ENCODE data around the gene RHOJ.

RHOJ gene

GRCh38 chr14:63220526-63220925 lies 16.3 kb downstream of the RHOJ start:
- Mint-ChIP-seq H3K4me3 (no peak overlapping the region), H3K4me1 (ENCODE audit: low read depth) (no peaks in the 10 kb centered on the region), H3K9me3 (peaks cover 9% of the 10 kb centered on the region), H3K27ac (no peak overlapping the region), H3K27me3 (peaks cover 1% of the 10 kb centered on the region), H3K36me3 (ENCODE audit: low read depth) (no peaks in the 10 kb centered on the region)
- intact Hi-C loops (cut with micrococcal nuclease): no loop called here

GRCh38 chr14:63223596-63223995 lies 19.4 kb downstream of the RHOJ start:
- Mint-ChIP-seq H3K27me3 (peaks cover 1% of the 10 kb centered on the region), H3K9me3 (peaks cover 9% of the 10 kb centered on the region), H3K27ac (no peak overlapping the region), H3K4me3 (no peak overlapping the region), H3K36me3 (ENCODE audit: low read depth) (no peaks in the 10 kb centered on the region), H3K4me1 (ENCODE audit: low read depth) (no peaks in the 10 kb centered on the region)
- intact Hi-C loops (cut with micrococcal nuclease): no loop called here

GRCh38 chr14:63224196-63224595 lies 20.0 kb downstream of the RHOJ start:
- H3K4me3 Mint-ChIP-seq: no peak overlapping the region
- H3K27ac Mint-ChIP-seq: no peak overlapping the region
- no peaks in the 10 kb centered on the region for H3K4me1 Mint-ChIP-seq (ENCODE audit: low read depth)
- H3K36me3 Mint-ChIP-seq (ENCODE audit: low read depth): no peaks in the 10 kb centered on the region
- H3K27me3 Mint-ChIP-seq: peaks cover 1% of the 10 kb centered on the region
- H3K9me3 Mint-ChIP-seq: peaks cover 9% of the 10 kb centered on the region
- intact Hi-C loops (cut with micrococcal nuclease): no loop called here

- intact Hi-C loops (cut with micrococcal nuclease): no loop called here
- Mint-ChIP-seq H3K27ac (no peak overlapping the region), H3K9me3 (peaks cover 11% of the 10 kb centered on the region), H3K36me3 (ENCODE audit: low read depth) (no peaks in the 10 kb centered on the region), H3K27me3 (no peaks in the 10 kb centered on the region), H3K4me1 (ENCODE audit: low read depth) (no peaks in the 10 kb centered on the region), H3K4me3 (no peak overlapping the region)
These were observed 24.0 kb downstream of the RHOJ start for GRCh38 chr14:63228217-63228616.

- Mint-ChIP-seq H3K27ac (no peak overlapping the region), H3K36me3 (ENCODE audit: low read depth) (no peaks in the 10 kb centered on the region), H3K4me3 (no peak overlapping the region), H3K27me3 (no peaks in the 10 kb centered on the region), H3K9me3 (peaks cover 7% of the 10 kb centered on the region), H3K4me1 (ENCODE audit: low read depth) (no peaks in the 10 kb centered on the region)
- intact Hi-C loops (cut with micrococcal nuclease): no loop called here
These were observed 25.3 kb downstream of the RHOJ start for GRCh38 chr14:63229330-63230059.

GRCh38 chr14:63231766-63232165 lies 27.5 kb downstream of the RHOJ start:
- Mint-ChIP-seq H3K9me3 (peaks cover 7% of the 10 kb centered on the region), H3K36me3 (ENCODE audit: low read depth) (no peaks in the 10 kb centered on the region), H3K4me3 (no peak overlapping the region), H3K27ac (no peak overlapping the region), H3K4me1 (ENCODE audit: low read depth) (no peaks in the 10 kb centered on the region), H3K27me3 (no peaks in the 10 kb centered on the region)
- intact Hi-C loops (cut with micrococcal nuclease): no loop called here

- H3K4me1 Mint-ChIP-seq (ENCODE audit: low read depth): no peaks in the 10 kb centered on the region
- no peak overlapping the region for H3K27ac Mint-ChIP-seq
- H3K9me3 Mint-ChIP-seq: no peaks in the 10 kb centered on the region
- no peaks in the 10 kb centered on the region for H3K27me3 Mint-ChIP-seq
- intact Hi-C loops (cut with micrococcal nuclease): no loop called here
- no peaks in the 10 kb centered on the region for H3K36me3 Mint-ChIP-seq (ENCODE audit: low read depth)
- no peak overlapping the region for H3K4me3 Mint-ChIP-seq
These were observed 33.5 kb downstream of the RHOJ start for GRCh38 chr14:63237791-63238190.

GRCh38 chr14:63240221-63240620 lies 36.0 kb downstream of the RHOJ start:
- no peak overlapping the region for H3K27ac Mint-ChIP-seq
- intact Hi-C loops (cut with micrococcal nuclease): no loop called here

GRCh38 chr14:63241096-63241495 lies 36.9 kb downstream of the RHOJ start:
- no peaks in the 10 kb centered on the region for H3K27me3 Mint-ChIP-seq

More at GRCh38 chr14:63240221-63240620, 36.0 kb downstream of the RHOJ start:
- Mint-ChIP-seq H3K9me3 (no peaks in the 10 kb centered on the region), H3K4me1 (ENCODE audit: low read depth) (no peaks in the 10 kb centered on the region), H3K36me3 (ENCODE audit: low read depth) (no peaks in the 10 kb centered on the region), H3K4me3 (no peak overlapping the region), H3K27me3 (no peaks in the 10 kb centered on the region)

GRCh38 chr14:63243646-63244045 lies 39.4 kb downstream of the RHOJ start:
- Mint-ChIP-seq H3K27me3 (no peaks in the 10 kb centered on the region), H3K4me1 (ENCODE audit: low read depth) (no peaks in the 10 kb centered on the region), H3K9me3 (no peaks in the 10 kb centered on the region), H3K4me3 (no peak overlapping the region), H3K27ac (no peak overlapping the region), H3K36me3 (ENCODE audit: low read depth) (no peaks in the 10 kb centered on the region)
- intact Hi-C loops (cut with micrococcal nuclease): no loop called here

More at GRCh38 chr14:63241096-63241495, 36.9 kb downstream of the RHOJ start:
- no peak overlapping the region for H3K4me3 Mint-ChIP-seq
- intact Hi-C loops (cut with micrococcal nuclease): no loop called here
- no peaks in the 10 kb centered on the region for H3K4me1 Mint-ChIP-seq (ENCODE audit: low read depth)
- no peaks in the 10 kb centered on the region for H3K9me3 Mint-ChIP-seq
- H3K36me3 Mint-ChIP-seq (ENCODE audit: low read depth): no peaks in the 10 kb centered on the region
- no peak overlapping the region for H3K27ac Mint-ChIP-seq

- intact Hi-C loops (cut with micrococcal nuclease): no loop called here
- Mint-ChIP-seq H3K4me3 (no peak overlapping the region), H3K9me3 (no peaks in the 10 kb centered on the region), H3K36me3 (ENCODE audit: low read depth) (no peaks in the 10 kb centered on the region), H3K4me1 (ENCODE audit: low read depth) (no peaks in the 10 kb centered on the region), H3K27me3 (no peaks in the 10 kb centered on the region), H3K27ac (no peak overlapping the region)
These were observed 41.6 kb downstream of the RHOJ start for GRCh38 chr14:63245893-63246292.

GRCh38 chr14:63248211-63248610 lies 44.0 kb downstream of the RHOJ start:
- no peaks in the 10 kb centered on the region for H3K4me1 Mint-ChIP-seq (ENCODE audit: low read depth)
- no peak overlapping the region for H3K4me3 Mint-ChIP-seq
- no peaks in the 10 kb centered on the region for H3K27me3 Mint-ChIP-seq
- H3K36me3 Mint-ChIP-seq (ENCODE audit: low read depth): no peaks in the 10 kb centered on the region
- H3K27ac Mint-ChIP-seq: no peak overlapping the region
- H3K9me3 Mint-ChIP-seq: no peaks in the 10 kb centered on the region
- intact Hi-C loops (cut with micrococcal nuclease): no loop called here

- Mint-ChIP-seq H3K9me3 (no peaks in the 10 kb centered on the region), H3K4me3 (no peak overlapping the region), H3K27ac (no peak overlapping the region), H3K27me3 (no peaks in the 10 kb centered on the region), H3K36me3 (ENCODE audit: low read depth) (no peaks in the 10 kb centered on the region), H3K4me1 (ENCODE audit: low read depth) (no peaks in the 10 kb centered on the region)
- intact Hi-C loops (cut with micrococcal nuclease): no loop called here
These were observed 44.8 kb downstream of the RHOJ start for GRCh38 chr14:63249092-63249491.

- H3K36me3 Mint-ChIP-seq (ENCODE audit: low read depth): no peaks in the 10 kb centered on the region
These were observed 53.1 kb downstream of the RHOJ start for GRCh38 chr14:63257299-63257698.

GRCh38 chr14:63262446-63262845 lies 58.2 kb downstream of the RHOJ start:
- no peak overlapping the region for H3K27ac Mint-ChIP-seq
- H3K4me1 Mint-ChIP-seq (ENCODE audit: low read depth): no peaks in the 10 kb centered on the region
- no peaks in the 10 kb centered on the region for H3K27me3 Mint-ChIP-seq
- no peak overlapping the region for H3K4me3 Mint-ChIP-seq
- no peaks in the 10 kb centered on the region for H3K36me3 Mint-ChIP-seq (ENCODE audit: low read depth)
- intact Hi-C loops (cut with micrococcal nuclease): no loop called here
- H3K9me3 Mint-ChIP-seq: no peaks in the 10 kb centered on the region

More at GRCh38 chr14:63257299-63257698, 53.1 kb downstream of the RHOJ start:
- Mint-ChIP-seq H3K27me3 (no peaks in the 10 kb centered on the region), H3K27ac (no peak overlapping the region), H3K4me3 (no peak overlapping the region), H3K4me1 (ENCODE audit: low read depth) (no peaks in the 10 kb centered on the region), H3K9me3 (no peaks in the 10 kb centered on the region)
- intact Hi-C loops (cut with micrococcal nuclease): no loop called here

Data from dendritic cell treated with granulocyte-macrophage colony-stimulating factor and Interleukin-4, amounts not matched to agents 40 ng/mL and 50 ng/mL, for 4 days (primary cell).